SK-N-SH (cell line): Measurements from ENCODE around the gene TSPAN14. TPM values are rescaled to one million over a fixed set of nuclear protein-coding genes. Genes with fewer than 3 reads are reported as not detected.

ENCODE experiments used
- CTCF ChIA-PET: fragments of 300-600, 350-600 bp; formaldehyde crosslinking; extraction: SDS; loops from one replicate; lab custom pipeline; 2021; lab: Yijun Ruan, JAX
- POLR2A ChIA-PET: fragments of 350-600 bp; sonication (Branson Sonifier 250); formaldehyde crosslinking; extraction: SDS; loops from one replicate; lab custom pipeline; 2020; ENCODE audit warnings: antibody characterized with exemption, inconsistent platforms; lab: Yijun Ruan, JAX
- DNase-seq: peaks from one replicate; pipeline ENCODE4 v3.0.0; 2012
- H2AFZ ChIP-seq: fragments of 200-600 bp; sonication (generic); 2 replicates; pipeline ENCODE4 v1.8.1; 2016; ENCODE audit warnings: antibody characterized with exemption, mild to moderate bottlenecking, low read depth
- H3F3A ChIP-seq: fragments of 200-600 bp; sonication (generic); replicated peaks from 2 replicates; pipeline ENCODE3; 2016; ENCODE audit warnings: antibody characterized with exemption, mild to moderate bottlenecking; ENCODE audit not compliant: insufficient read depth
- H3K27ac ChIP-seq, 2 experiments: fragments of 200-500 bp in 1 of 2; fragments of 200-600 bp in 1 of 2; sonication (Bioruptor generic) in 1 of 2; sonication (generic), shearing (Covaris generic) in 1 of 2; 2 replicates each; pipeline versions ENCODE4 v1.5.1 to v1.6.1; 2014 to 2016; ENCODE audit warnings: low read depth in 2 of 2, inconsistent platforms in 1 of 2, low read length in 1 of 2, mild to moderate bottlenecking in 1 of 2, mixed read lengths in 1 of 2
- H3K27me3 ChIP-seq: fragments of 200-600 bp; sonication (generic), shearing (Covaris generic); 2 replicates; pipeline ENCODE4 v1.6.1; 2016; ENCODE audit warnings: mixed run types; ENCODE audit not compliant: insufficient read depth
- H3K36me3 ChIP-seq, 2 experiments: fragments of 200-500 bp in 1 of 2; fragments of 200-600 bp in 1 of 2; sonication (Bioruptor generic) in 1 of 2; sonication (generic) in 1 of 2; replicated peaks in 1 of 2; 2 replicates each; pipeline versions ENCODE3 to v1.5.1; 2014 to 2016; ENCODE audit warnings: low read length in 1 of 2, mild to moderate bottlenecking in 1 of 2; ENCODE audit not compliant: insufficient read depth in 2 of 2, control insufficient read depth in 1 of 2
- H3K4me1 ChIP-seq, 2 experiments: fragments of 200-500 bp in 1 of 2; fragments of 200-600 bp in 1 of 2; sonication (Bioruptor generic) in 1 of 2; sonication (generic), shearing (Covaris generic) in 1 of 2; 2 replicates each; pipeline versions ENCODE4 v1.5.1 to v1.6.1; 2014 to 2016; ENCODE audit warnings: low read depth in 1 of 2, low read length in 1 of 2, mixed run types in 1 of 2; ENCODE audit not compliant: insufficient read depth in 2 of 2, control insufficient read depth in 1 of 2
- H3K4me2 ChIP-seq: fragments of 200-600 bp; sonication (generic), shearing (Covaris generic); 2 replicates; pipeline ENCODE4 v1.6.1; 2017; ENCODE audit warnings: mixed run types
- H3K4me3 ChIP-seq, 2 experiments: fragments of 200-500 bp in 1 of 2; fragments of 200-600 bp in 1 of 2; sonication (Bioruptor generic) in 1 of 2; sonication (generic), shearing (Covaris generic) in 1 of 2; 2 replicates each; pipeline versions ENCODE4 v1.5.1 to v1.8.1; 2014 to 2016; ENCODE audit warnings: low read depth in 2 of 2, inconsistent platforms in 1 of 2, low read length in 1 of 2, mild to moderate bottlenecking in 1 of 2, mixed read lengths in 1 of 2, moderate library complexity in 1 of 2
- H3K79me2 ChIP-seq: fragments of 200-600 bp; sonication (generic); 2 replicates; pipeline ENCODE4 v1.8.1; 2017; ENCODE audit warnings: mild to moderate bottlenecking; ENCODE audit not compliant: insufficient read depth
- H3K9ac ChIP-seq: fragments of 200-600 bp; sonication (generic); 2 replicates; pipeline ENCODE4 v1.6.1; 2017; ENCODE audit warnings: mixed run types
- H3K9me2 ChIP-seq: fragments of 200-600 bp; sonication (generic); 2 replicates; pipeline ENCODE4 v1.6.1; 2017; ENCODE audit warnings: mixed run types
- H3K9me3 ChIP-seq: fragments of 200-600 bp; sonication (generic); 2 replicates; pipeline ENCODE4 v1.6.1; 2017; ENCODE audit warnings: mixed run types, mild to moderate bottlenecking, moderate library complexity
- H4K20me1 ChIP-seq: fragments of 200-600 bp; sonication (generic); 2 replicates; pipeline ENCODE4 v1.6.1; 2017; ENCODE audit warnings: mild to moderate bottlenecking, mixed run types; ENCODE audit not compliant: insufficient read depth
- GABPA ChIP-seq: IDR thresholded peaks from 2 replicates; pipeline ENCODE4 v1.4.0; 2012; ENCODE audit warnings: low read depth, mild to moderate bottlenecking
- IRF3 ChIP-seq: fragments of 150-350 bp; IDR thresholded peaks from 2 replicates; pipeline ENCODE4 v1.6.1; 2016; ENCODE audit warnings: mild to moderate bottlenecking, low read depth, low read length
- NRF1 ChIP-seq: IDR thresholded peaks from 2 replicates; pipeline ENCODE4 v1.6.1; 2012; ENCODE audit warnings: low read depth, mild to moderate bottlenecking, low read length
- PBX3 ChIP-seq: IDR thresholded peaks from 2 replicates; pipeline ENCODE4; 2012
- REST ChIP-seq: IDR thresholded peaks from 2 replicates; pipeline ENCODE4 v1.6.1; 2012; ENCODE audit warnings: mild to moderate bottlenecking, low read depth, low read length, moderate library complexity
- WGBS: methylation state at CpG from one replicate; pipeline ENCODE4 v1.1.6; 2017; ENCODE audit warnings: low lambda C conversion rate; 5-methylcytosine and 5-hydroxymethylcytosine counted together
- polyA plus RNA-seq, 3 experiments: library from polyadenylated mRNA; depleted of rRNA; stranded (reverse); fragments of >200 nt; gene quantifications; 2 replicates each; pipeline ENCODE4 v1.2.3, GENCODE V29; 2012

The TSPAN14 gene
- polyA plus RNA-seq, 1 of the 3 experiments (the other 2 are of a cell fraction) = 78.1 TPM

GRCh38 chr10:80517416-80518142, 63.5 kb downstream of the TSPAN14 start:
- Histone ChIP-seq H3K9me3 (no peaks in the 10 kb centered on the region), H3K9me2 (no peaks in the 10 kb centered on the region), H3K4me2 (no peak overlapping the region), H3K79me2 (peaks cover 3% of the 10 kb centered on the region; the same call in 1 of the 2 replicates), H3F3A (no peaks in the 10 kb centered on the region), H4K20me1 (no peaks in the 10 kb centered on the region), H3K4me1 (no peaks in the 10 kb centered on the region), H3K9ac (no peak overlapping the region), H3K4me3 (no peak overlapping the region), H2AFZ (no peak overlapping the region), H3K27ac (no peak overlapping the region), H3K27me3 (no peaks in the 10 kb centered on the region), H3K36me3 (peaks cover 27 to 68% of the 10 kb centered on the region in 2 experiments)
- 93% methylated on average over 15 of the region's 21 CpGs for WGBS
- POLR2A ChIA-PET = no interaction called here
- CTCF ChIA-PET = interaction anchor here (0.6 to 1.1 kb wide), 2 partner anchors 12 to 74 kb away, joined by 3 read pairs; no protein-coding TSS in a partner anchor
- no peak for DNase-seq
- no peak for TF ChIP-seq IRF3

- Histone ChIP-seq H3K4me3 (no peak overlapping the region), H3K9me2 (no peaks in the 10 kb centered on the region), H3K27me3 (no peaks in the 10 kb centered on the region), H3K9ac (no peak overlapping the region), H3K4me2 (no peak overlapping the region), H2AFZ (no peak overlapping the region), H3K9me3 (no peaks in the 10 kb centered on the region), H4K20me1 (no peaks in the 10 kb centered on the region), H3K79me2 (no peaks in the 10 kb centered on the region), H3F3A (no peaks in the 10 kb centered on the region), H3K27ac (no peak overlapping the region), H3K4me1 (no peaks in the 10 kb centered on the region), H3K36me3 (peaks cover 24 to 65% of the 10 kb centered on the region in 2 experiments)
- DNase-seq = no peak
- TF ChIP-seq NRF1 (no peak), PBX3 (no peak), GABPA (no peak), REST (no peak)
- WGBS = 80% methylated on average over 8 of the region's 17 CpGs
- POLR2A ChIA-PET = no interaction called here
- CTCF ChIA-PET = interaction anchor here (1.1 kb wide), 1 partner anchor 13 kb away, joined by 3 read pairs; no protein-coding TSS in a partner anchor
These were observed 64.2 kb downstream of the TSPAN14 start for GRCh38 chr10:80518143-80518806.
